ENCODE measurements around the gene INTS11.

INTS11 gene

DNA sequence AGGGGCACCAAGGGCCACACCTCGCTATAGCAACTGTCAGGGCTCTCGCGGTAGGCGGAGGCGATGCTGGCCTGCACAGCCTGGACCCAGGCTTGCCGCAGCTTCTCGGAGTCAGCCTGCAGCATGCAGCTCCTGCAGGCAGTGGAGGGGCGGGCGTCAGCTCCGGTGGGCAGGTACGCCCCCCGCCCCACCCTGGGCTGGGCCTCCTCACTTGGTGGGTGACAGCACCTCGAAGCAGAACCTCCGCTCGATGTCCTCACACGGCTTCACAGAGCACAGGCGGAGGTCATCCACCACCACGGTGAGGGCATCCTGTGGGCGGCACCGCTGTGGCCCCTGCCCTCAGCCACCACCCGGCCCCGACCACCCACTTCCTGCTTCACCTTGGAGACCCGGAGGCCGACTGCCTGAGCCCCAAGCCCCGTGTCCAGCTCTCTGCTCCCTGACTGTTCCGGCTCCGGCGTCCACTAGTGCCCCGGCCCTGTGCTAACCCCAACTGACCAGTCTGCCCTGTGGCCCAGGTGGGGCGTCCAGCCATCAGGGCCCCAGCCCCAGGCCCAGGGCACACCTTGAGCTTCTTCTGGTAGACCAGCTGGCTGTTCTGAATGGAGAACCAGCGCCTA is 26.5 kb downstream of the INTS11 start:
- no peaks in the 10 kb centered on the region for H3K9me3 Mint-ChIP-seq
- H3K4me1 Mint-ChIP-seq (ENCODE audit: low read depth in 2 of 2), result no peaks in the 10 kb centered on the region
- H3K27ac Mint-ChIP-seq, result no peak overlapping the region
- H3K36me3 Mint-ChIP-seq (ENCODE audit: insufficient read depth), result no peaks in the 10 kb centered on the region
- H3K4me3 Mint-ChIP-seq, result no peak overlapping the region
- no peak for ATAC-seq (replicated peaks)
- no peak for DNase-seq
- no peaks in the 10 kb centered on the region for H3K27me3 Mint-ChIP-seq

DNA sequence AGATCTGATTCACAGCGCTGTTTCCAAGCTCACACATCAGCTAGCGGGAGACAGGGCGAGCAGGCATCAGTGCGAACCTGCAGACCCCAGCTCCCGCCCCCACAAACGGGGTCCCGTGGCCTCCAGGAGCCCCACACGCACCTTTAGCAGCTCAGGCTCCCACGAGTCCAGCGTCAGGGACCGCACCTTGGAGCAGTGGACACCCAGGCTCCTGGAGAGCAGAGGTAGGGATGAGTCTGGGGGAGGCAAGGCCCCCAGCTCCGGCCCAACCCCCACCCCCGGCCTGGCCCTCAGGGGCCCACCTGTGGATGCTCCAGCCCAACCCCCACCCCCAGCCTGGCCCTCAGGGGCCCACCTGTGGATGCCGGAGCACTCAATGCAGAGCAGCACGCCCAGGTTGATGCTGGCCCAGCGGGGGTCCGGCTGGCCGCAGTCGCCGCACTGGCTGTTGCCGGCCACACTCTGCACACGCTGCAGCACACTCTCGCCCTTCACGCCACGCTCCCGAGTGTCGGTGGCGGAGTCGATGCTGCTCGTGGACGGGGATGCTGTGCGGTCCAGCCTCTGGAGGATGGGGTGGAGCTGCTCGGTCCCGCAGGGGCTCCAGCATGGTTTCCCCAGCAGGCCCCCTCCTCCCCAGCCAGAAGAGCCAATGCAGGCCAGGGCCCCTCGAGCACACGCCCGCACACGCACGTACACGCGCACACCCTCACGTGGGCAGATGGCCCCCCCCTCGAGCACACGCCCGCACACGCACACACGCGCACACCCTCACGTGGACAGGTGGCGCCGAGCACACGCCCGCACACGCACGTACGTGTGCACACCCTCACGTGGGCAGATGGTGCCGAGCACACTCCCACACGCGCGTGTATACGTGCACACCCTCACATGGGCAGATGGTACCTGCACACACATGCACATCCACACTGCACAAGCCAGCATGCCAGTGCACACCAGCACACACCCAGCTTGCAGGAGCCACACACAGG is 28.1 kb downstream of the INTS11 start:
- Mint-ChIP-seq H3K9me3 (no peaks in the 10 kb centered on the region), H3K4me1 (ENCODE audit: low read depth in 2 of 2) (no peaks in the 10 kb centered on the region), H3K36me3 (ENCODE audit: insufficient read depth) (peaks cover 4% of the 10 kb centered on the region), H3K4me3 (no peak overlapping the region), H3K27ac (no peak overlapping the region), H3K27me3 (no peaks in the 10 kb centered on the region)
- no peak for ATAC-seq (replicated peaks)
- DNase-seq, result no peak

DNA sequence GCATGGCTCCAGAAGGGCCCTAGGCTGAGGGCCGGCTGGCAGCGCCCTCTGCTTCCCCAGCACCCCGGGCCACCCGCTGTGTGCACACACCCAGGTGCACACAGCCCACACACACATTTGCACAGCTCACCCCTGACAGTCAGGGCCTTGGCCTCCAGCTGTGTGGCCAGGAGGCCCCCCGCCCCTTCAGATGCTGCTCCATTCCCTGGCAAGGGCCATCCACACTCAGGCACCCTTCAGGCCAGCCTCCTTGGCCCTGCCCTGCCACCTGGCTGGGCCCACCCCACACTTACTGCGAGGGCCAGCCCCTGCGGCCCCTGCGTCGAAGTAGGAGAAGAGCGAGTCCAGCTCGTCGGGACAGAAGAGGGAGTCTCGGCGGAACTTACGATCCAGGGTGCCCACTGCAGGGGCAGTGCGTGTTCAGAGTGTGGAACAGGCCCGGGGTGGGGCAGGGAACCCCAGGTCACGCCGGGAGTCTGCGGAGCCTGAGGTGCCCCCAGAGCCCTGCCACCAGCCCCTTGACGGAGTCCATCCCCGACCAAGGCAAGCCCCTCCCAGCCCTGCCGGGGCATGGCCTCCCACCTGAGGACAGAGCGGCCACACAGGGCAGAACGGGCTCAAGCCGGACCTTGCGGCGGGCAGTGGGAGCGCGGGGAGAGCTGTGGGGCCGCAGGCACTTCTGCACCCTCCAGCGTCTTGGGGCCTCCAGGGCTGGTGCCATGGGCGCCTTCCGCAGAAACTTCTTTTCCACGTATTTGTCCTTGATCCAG is 29.1 kb downstream of the INTS11 start:
- Mint-ChIP-seq H3K36me3 (ENCODE audit: insufficient read depth) (peaks cover 4% of the 10 kb centered on the region), H3K27me3 (no peaks in the 10 kb centered on the region), H3K4me3 (no peak overlapping the region), H3K4me1 (ENCODE audit: low read depth in 2 of 2) (peaks cover 0 to 3% of the 10 kb centered on the region in 2 donors), H3K27ac (no peak overlapping the region), H3K9me3 (no peaks in the 10 kb centered on the region)
- DNase-seq (no peak), ATAC-seq (replicated peaks) (no peak)

DNA sequence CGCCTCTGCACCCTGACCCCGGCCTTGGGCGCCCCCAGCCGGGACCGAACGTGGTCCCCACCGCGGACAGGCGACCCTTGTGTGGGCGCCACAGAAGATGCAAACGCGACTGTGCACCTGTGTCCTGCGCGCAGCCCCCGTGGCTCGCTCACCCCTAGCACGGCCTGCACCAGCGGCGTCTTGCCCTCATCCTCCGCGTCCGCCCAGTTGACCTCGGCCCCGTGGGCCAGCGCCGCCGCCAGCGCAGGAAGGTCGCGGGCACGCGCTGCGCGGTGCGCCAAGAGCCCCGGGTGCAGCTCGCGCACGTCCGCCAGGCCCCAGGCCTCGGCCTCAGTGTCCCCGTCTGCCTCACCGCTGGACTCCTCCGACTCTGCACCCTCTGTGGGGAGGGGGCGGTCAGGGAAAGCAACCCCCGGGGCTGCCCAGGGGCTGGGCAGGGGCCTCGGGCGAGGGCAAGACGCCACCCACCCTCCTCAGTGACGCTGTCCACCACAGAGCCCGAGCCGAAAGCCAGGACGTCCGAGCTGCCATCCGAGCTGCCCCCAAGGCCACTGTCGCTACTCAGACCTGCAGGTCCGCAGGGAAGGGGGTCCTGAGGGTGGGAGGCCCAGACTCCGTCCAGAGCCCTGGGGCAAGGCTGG is 30.1 kb downstream of the INTS11 start:
- DNase-seq (no peak), ATAC-seq (replicated peaks) (no peak)
- no peaks in the 10 kb centered on the region for H3K27me3 Mint-ChIP-seq
- no peak overlapping the region for H3K27ac Mint-ChIP-seq
- no peak overlapping the region for H3K4me3 Mint-ChIP-seq
- H3K4me1 Mint-ChIP-seq (ENCODE audit: low read depth in 2 of 2), result peaks cover 0 to 5% of the 10 kb centered on the region in 2 donors
- no peaks in the 10 kb centered on the region for H3K9me3 Mint-ChIP-seq
- peaks cover 4% of the 10 kb centered on the region for H3K36me3 Mint-ChIP-seq (ENCODE audit: insufficient read depth)

DNA sequence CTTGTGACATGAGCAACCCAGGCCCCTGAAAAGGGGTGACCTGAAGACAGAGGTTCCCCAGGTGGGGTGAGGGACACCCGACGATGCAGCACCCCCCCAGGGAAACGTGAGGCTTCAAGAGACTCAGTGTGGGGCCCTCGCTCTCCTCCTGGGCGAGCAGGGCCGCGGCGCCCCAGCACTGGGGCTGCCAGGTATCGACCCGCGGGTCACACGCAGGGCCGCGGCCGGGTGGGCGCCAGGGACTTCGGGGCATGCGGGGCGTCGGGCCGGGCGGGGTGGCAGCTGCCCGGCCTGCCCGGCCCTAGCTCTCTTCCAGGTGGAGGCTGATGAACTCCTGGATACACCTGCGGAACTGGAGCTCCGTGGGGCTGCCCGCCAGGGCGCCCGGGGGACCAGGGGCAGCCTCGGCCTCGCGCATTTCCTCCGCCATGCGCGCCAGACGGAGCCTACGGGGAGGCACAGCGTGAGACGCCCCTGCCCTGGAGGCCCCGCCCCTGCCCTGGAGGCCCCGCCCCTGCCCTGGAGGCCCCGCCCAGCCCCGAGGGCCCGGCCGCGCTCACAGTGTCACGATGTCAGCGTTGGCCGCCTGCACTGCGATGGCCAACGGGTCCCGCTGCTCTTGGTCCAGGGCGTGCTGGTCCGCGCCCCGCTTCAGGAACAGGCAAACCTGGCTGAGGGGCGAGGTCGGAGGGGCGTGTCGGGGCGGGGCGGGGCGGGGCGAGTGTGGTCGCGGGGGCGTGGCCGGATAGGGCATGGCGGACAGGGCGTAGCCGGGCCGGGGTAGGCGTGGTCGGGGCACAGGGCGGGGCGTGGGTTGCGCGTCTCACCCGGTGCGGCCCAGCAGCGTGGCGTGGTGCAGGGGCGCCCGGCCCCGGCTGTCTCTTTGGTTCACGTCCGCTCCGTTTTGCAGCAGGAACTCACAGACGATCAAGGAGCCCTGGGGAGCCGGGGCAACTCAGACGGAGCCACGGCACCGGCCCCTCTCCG is 30.9 kb downstream of the INTS11 start:
- H3K9me3 Mint-ChIP-seq, result no peaks in the 10 kb centered on the region
- peaks cover 0 to 5% of the 10 kb centered on the region in 2 donors for H3K4me1 Mint-ChIP-seq (ENCODE audit: low read depth in 2 of 2)
- no peak overlapping the region for H3K27ac Mint-ChIP-seq
- no peak for DNase-seq
- no peak overlapping the region for H3K4me3 Mint-ChIP-seq
- H3K27me3 Mint-ChIP-seq, result no peaks in the 10 kb centered on the region
- no peak for ATAC-seq (replicated peaks)
- H3K36me3 Mint-ChIP-seq (ENCODE audit: insufficient read depth), result peaks cover 4% of the 10 kb centered on the region

DNA sequence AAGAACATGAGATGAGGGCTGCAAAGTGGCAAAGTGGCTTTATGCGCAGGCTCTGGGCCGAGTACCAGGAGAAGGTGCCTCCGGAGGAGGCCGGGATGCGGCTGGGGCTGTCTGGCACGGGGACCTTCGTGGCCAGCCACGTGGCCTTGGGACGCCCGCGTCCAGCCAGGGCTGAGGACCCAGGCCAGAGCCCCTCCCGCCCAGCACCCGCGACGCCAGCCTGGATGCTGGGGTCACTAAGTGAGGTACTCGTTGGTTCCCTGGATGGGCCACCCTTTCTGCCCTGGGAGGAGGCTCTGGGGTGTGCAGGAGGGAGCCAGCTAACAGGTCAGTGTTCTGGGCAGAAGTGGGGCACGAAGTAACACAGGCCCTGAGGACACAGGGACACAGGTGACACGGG is 31.6 kb downstream of the INTS11 start:
- Mint-ChIP-seq H3K27ac (no peak overlapping the region), H3K27me3 (no peaks in the 10 kb centered on the region), H3K36me3 (ENCODE audit: insufficient read depth) (peaks cover 4% of the 10 kb centered on the region), H3K9me3 (no peaks in the 10 kb centered on the region), H3K4me1 (ENCODE audit: low read depth in 2 of 2) (peaks cover 0 to 5% of the 10 kb centered on the region in 2 donors), H3K4me3 (no peak overlapping the region)
- ATAC-seq (replicated peaks), result no peak
- no peak for DNase-seq

DNA sequence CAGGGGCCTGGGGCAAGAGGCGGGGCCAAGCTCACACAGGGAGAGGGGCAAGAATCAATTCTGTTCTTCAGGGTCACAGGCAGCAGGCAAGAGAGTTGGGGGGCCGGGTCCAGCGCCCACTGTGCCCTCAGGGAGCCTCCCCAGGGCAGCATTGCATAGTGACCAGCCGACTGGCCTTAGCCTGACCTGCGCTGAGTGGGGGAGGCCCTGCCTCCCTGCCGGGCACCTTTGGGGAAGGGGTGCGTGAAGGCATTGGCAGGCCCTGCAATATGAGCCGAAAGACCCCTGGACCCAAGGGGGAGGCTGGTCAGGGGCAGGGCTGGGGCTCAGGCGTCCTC is 32.0 kb downstream of the INTS11 start:
- peaks cover 4% of the 10 kb centered on the region for H3K36me3 Mint-ChIP-seq (ENCODE audit: insufficient read depth)

DNA sequence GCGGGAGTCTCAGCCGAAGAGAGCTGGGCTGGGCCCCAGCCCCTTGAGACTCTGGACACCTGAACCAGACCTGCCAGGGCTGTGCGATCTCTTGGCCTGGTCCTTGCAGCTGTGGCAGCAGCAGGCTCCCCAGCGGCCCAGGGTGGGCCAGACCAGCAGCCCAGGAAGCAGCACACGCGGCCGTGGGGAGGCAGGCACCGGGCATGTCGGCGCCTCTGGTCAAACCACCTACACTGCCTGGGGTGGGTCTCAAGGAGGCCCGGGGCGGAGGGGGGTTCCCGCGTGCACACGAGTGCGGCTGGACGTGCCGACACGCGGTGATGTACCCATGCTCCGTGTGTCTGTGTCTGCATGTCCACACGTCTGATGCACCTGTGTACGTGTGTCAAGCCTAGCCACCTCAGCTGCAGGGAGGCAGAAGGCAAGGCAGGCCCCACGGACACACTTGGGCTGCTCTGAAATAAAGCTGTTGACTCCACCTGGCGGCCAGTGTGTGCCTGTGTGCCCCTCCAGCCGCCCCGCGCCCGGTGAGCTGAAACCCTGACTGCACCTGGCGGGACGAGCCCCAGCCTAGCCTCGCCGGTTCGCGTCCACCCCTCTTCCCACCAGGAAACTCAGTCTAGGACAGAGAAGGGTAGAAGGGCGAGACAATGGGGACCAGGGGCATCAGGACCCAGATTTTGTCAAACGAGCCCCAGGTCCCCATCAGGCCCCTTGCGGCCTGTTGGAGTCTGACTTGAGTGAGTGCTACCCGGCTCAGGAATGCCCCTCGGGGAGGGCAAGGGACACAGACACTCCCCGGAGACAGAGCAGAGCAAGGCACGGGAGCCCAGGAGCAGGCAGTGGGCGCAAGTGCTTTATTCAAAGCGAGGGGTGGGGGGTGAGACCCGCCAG is 32.7 kb downstream of the INTS11 start:
- ATAC-seq (replicated peaks) (peak; percentile 86), DNase-seq (peak in 2 of 3 experiments; percentile 55 to 56)
- Mint-ChIP-seq H3K4me3 (no peak overlapping the region), H3K27ac (peak overlapping the region in 1 of 2 donors; percentile 67), H3K4me1 (ENCODE audit: low read depth in 2 of 2) (peaks cover 0 to 5% of the 10 kb centered on the region in 2 donors), H3K27me3 (no peaks in the 10 kb centered on the region), H3K9me3 (no peaks in the 10 kb centered on the region), H3K36me3 (ENCODE audit: insufficient read depth) (peaks cover 4% of the 10 kb centered on the region)

More for the DNA sequence above, 32.0 kb downstream of the INTS11 start:
- Mint-ChIP-seq H3K27ac (peak overlapping the region in 1 of 2 donors; percentile 67), H3K9me3 (no peaks in the 10 kb centered on the region), H3K4me3 (no peak overlapping the region), H3K4me1 (ENCODE audit: low read depth in 2 of 2) (peaks cover 0 to 5% of the 10 kb centered on the region in 2 donors), H3K27me3 (no peaks in the 10 kb centered on the region)
- DNase-seq (no peak), ATAC-seq (replicated peaks) (no peak)

DNA sequence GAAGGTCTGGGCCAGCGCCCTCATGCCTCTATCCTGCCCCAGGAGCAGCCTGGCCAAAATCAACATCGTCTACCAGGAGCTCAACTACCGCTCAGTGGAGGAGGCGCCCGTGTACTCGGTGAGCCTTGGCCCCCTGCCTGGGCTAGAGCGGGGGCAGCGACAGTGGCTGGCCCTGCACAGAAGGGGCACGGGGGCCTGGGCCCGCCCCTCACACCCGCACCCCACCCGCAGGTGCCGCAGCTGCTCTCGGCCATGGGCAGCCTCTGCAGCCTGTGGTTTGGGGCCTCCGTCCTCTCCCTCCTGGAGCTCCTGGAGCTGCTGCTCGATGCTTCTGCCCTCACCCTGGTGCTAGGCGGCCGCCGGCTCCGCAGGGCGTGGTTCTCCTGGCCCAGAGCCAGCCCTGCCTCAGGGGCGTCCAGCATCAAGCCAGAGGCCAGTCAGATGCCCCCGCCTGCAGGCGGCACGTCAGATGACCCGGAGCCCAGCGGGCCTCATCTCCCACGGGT is 33.4 kb downstream of the INTS11 start:
- Mint-ChIP-seq H3K36me3 (ENCODE audit: insufficient read depth) (peaks cover 4% of the 10 kb centered on the region), H3K9me3 (no peaks in the 10 kb centered on the region), H3K4me1 (ENCODE audit: low read depth in 2 of 2) (peaks cover 0 to 5% of the 10 kb centered on the region in 2 donors), H3K27ac (no peak overlapping the region), H3K4me3 (no peak overlapping the region), H3K27me3 (no peaks in the 10 kb centered on the region)
- ATAC-seq (replicated peaks), result no peak
- DNase-seq, result no peak

DNA sequence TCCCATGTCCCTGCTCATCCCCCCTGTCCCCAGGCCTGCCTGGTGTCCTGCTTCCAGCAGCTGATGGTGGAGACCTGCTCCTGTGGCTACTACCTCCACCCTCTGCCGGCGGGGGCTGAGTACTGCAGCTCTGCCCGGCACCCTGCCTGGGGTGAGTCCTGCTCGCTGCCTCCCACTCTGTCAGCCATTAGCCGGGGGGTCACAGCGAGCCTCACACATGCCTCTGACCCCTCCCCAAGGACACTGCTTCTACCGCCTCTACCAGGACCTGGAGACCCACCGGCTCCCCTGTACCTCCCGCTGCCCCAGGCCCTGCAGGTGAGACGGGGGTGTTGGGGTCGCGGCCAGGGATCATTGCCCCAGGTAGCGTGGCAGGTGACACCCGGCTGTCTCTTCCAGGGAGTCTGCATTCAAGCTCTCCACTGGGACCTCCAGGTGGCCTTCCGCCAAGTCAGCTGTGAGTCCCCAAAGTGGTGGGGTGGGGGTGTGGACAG is 34.2 kb downstream of the INTS11 start:
- ATAC-seq (replicated peaks) (peak; percentile 64), DNase-seq (peak; percentile 32 to 62 (median 58))
- no peaks in the 10 kb centered on the region for H3K27me3 Mint-ChIP-seq
- H3K9me3 Mint-ChIP-seq, result no peaks in the 10 kb centered on the region
- H3K4me1 Mint-ChIP-seq (ENCODE audit: low read depth in 2 of 2), result peaks cover 0 to 5% of the 10 kb centered on the region in 2 donors
- peaks cover 4% of the 10 kb centered on the region for H3K36me3 Mint-ChIP-seq (ENCODE audit: insufficient read depth)
- no peak overlapping the region for H3K4me3 Mint-ChIP-seq
- no peak overlapping the region for H3K27ac Mint-ChIP-seq

DNA sequence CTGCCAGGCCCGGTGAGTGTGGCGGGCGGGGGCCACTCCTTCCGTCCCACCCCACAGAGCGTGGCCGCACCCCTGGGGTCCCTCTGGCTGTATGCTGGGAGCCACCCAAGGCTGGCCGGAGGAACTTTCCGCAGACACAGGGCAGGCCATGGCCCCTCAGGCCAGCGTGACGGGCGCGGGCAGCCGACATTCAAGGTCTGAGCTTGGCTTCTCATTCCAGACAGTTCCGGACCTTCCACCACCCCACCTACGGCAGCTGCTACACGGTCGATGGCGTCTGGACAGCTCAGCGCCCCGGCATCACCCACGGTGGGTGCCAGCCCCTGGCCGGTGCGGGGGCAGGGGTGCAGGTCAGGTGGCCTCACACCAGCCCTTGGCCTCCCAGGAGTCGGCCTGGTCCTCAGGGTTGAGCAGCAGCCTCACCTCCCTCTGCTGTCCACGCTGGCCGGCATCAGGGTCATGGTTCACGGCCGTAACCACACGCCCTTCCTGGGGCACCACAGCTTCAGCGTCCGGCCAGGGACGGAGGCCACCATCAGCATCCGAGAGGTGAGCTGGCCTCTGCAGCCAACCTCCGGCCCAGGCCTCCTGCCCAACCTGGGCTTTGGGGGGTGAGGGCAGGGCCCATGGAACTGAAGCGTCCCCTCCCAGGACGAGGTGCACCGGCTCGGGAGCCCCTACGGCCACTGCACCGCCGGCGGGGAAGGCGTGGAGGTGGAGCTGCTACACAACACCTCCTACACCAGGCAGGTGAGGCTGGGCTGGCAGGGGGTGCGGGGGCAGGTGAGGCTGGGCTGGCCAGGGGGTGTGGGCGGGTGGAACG is 37.0 kb downstream of the INTS11 start:
- peaks cover 0 to 8% of the 10 kb centered on the region in 2 donors for H3K4me1 Mint-ChIP-seq (ENCODE audit: low read depth in 2 of 2)
- no peak for ATAC-seq (replicated peaks)

More for the DNA sequence above, 37.0 kb downstream of the INTS11 start:
- Mint-ChIP-seq H3K9me3 (no peaks in the 10 kb centered on the region), H3K27ac (no peak overlapping the region), H3K4me3 (no peak overlapping the region), H3K27me3 (no peaks in the 10 kb centered on the region), H3K36me3 (ENCODE audit: insufficient read depth) (peaks cover 1% of the 10 kb centered on the region)
- DNase-seq, result no peak
